Measurements from ENCODE around the gene HRH1. TPM values are rescaled to one million over a fixed set of nuclear protein-coding genes. Genes with fewer than 3 reads are reported as not detected.

Gene HRH1
- total and polyA plus RNA-seq, 2 experiments from 2014 or later = not detected

DNA sequence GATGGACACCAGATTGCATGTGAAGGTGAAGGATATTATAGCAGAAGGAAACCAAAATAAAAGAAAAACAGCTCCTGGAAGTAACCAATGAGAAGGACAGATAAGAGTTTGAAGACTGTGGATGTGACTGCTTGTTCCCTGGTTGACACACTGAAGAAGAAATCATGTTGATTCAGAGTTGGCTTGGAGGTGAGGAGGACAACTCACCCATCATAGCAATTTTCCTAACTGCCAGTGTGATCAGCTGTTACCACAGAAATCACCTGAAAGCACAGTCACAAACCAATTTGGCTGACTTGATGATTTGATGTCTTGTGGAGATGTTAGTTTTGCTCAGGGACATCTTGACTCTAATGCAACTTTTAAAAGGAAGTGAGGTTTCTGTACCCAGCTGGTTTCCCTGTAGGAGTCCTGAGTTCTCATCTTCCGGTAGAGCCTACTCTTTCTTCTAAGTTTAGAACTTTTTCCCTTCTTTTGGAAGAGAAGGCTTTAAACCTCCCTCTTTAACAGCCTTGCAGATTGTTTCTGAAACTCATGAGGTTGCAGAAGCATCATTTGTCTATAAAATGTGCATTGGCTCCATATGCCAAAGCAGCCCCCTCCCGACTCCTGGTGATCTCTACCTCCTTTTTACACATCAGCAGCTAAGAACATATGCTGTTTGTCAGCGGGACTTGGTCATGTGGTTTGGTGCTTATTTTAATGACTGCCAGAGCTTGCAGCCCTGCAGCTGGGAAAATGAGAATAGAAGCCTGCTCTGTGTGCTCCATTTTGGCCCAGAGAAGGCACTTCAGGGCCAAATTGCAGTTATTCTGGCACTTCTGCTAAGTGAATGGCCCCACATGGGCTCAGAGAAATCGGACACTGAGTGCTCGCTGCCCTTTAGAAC is 128.2 kb downstream of the HRH1 start (continued):
- TF ChIP-seq, protein P1, sequence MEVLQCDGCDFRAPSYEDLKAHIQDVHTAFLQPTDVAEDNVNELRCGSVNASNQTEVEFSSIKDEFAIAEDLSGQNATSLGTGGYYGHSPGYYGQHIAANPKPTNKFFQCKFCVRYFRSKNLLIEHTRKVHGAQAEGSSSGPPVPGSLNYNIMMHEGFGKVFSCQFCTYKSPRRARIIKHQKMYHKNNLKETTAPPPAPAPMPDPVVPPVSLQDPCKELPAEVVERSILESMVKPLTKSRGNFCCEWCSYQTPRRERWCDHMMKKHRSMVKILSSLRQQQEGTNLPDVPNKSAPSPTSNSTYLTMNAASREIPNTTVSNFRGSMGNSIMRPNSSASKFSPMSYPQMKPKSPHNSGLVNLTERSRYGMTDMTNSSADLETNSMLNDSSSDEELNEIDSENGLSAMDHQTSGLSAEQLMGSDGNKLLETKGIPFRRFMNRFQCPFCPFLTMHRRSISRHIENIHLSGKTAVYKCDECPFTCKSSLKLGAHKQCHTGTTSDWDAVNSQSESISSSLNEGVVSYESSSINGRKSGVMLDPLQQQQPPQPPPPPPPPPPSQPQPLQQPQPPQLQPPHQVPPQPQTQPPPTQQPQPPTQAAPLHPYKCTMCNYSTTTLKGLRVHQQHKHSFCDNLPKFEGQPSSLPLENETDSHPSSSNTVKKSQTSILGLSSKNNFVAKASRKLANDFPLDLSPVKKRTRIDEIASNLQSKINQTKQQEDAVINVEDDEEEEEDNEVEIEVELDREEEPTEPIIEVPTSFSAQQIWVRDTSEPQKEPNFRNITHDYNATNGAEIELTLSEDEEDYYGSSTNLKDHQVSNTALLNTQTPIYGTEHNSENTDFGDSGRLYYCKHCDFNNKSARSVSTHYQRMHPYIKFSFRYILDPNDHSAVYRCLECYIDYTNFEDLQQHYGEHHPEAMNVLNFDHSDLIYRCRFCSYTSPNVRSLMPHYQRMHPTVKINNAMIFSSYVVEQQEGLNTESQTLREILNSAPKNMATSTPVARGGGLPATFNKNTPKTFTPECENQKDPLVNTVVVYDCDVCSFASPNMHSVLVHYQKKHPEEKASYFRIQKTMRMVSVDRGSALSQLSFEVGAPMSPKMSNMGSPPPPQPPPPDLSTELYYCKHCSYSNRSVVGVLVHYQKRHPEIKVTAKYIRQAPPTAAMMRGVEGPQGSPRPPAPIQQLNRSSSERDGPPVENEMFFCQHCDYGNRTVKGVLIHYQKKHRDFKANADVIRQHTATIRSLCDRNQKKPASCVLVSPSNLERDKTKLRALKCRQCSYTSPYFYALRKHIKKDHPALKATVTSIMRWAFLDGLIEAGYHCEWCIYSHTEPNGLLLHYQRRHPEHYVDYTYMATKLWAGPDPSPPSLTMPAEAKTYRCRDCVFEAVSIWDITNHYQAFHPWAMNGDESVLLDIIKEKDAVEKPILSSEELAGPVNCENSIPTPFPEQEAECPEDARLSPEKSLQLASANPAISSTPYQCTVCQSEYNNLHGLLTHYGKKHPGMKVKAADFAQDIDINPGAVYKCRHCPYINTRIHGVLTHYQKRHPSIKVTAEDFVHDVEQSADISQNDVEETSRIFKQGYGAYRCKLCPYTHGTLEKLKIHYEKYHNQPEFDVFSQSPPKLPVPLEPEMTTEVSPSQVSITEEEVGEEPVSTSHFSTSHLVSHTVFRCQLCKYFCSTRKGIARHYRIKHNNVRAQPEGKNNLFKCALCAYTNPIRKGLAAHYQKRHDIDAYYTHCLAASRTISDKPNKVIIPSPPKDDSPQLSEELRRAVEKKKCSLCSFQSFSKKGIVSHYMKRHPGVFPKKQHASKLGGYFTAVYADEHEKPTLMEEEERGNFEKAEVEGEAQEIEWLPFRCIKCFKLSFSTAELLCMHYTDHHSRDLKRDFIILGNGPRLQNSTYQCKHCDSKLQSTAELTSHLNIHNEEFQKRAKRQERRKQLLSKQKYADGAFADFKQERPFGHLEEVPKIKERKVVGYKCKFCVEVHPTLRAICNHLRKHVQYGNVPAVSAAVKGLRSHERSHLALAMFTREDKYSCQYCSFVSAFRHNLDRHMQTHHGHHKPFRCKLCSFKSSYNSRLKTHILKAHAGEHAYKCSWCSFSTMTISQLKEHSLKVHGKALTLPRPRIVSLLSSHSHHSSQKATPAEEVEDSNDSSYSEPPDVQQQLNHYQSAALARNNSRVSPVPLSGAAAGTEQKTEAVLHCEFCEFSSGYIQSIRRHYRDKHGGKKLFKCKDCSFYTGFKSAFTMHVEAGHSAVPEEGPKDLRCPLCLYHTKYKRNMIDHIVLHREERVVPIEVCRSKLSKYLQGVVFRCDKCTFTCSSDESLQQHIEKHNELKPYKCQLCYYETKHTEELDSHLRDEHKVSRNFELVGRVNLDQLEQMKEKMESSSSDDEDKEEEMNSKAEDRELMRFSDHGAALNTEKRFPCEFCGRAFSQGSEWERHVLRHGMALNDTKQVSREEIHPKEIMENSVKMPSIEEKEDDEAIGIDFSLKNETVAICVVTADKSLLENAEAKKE (CRISPR knock-in tag; IDR thresholded peaks at IDR 0.05) = no peak
- TF ChIP-seq ZNF114 (CRISPR knock-in tag; IDR thresholded peaks at IDR 0.05) (no peak), CREB1 (CRISPR knock-in tag; IDR thresholded peaks at IDR 0.05; ENCODE audit: low read depth) (no peak)

- Mint-ChIP-seq H3K9me3 (no peaks in the 10 kb centered on the region), H3K4me3 (no peak overlapping the region), H3K27me3 (ENCODE audit: insufficient read depth, low read depth, poor library complexity) (no peaks in the 10 kb centered on the region), H3K4me1 (0 out of 3 replicates have a peak, but pooled peaks cover 3% of the 10 kb centered on the region), H3K36me3 (ENCODE audit: low read depth) (no peaks in the 10 kb centered on the region; the same call in 2 of the 3 replicates), H3K27ac (peak overlapping the region; percentile 28; the same call in 1 of the 2 replicates)
- H3K27ac ChIP-seq (ENCODE audit: low read depth) = no peak overlapping the region
- H3K9me2 ChIP-seq (ENCODE audit: insufficient read depth) = no peaks in the 10 kb centered on the region
- H2AFZ ChIP-seq = no peak overlapping the region
- H3K4me1 ChIP-seq (ENCODE audit: insufficient read depth) = no peaks in the 10 kb centered on the region
- no peaks in the 10 kb centered on the region; the same call in 1 of the 2 replicates for H4K20me1 ChIP-seq (replicated peaks; ENCODE audit: insufficient read depth)
- no peaks in the 10 kb centered on the region for H3F3A ChIP-seq (replicated peaks; ENCODE audit: low read depth)
- no peak overlapping the region for H3K4me2 ChIP-seq
- ATAC-seq (no peak), DNase-seq (ENCODE audit: low spot score) (no peak)
- no peak overlapping the region for H3K4me3 ChIP-seq
- H3K27me3 ChIP-seq (ENCODE audit: insufficient read depth) = no peaks in the 10 kb centered on the region
- 0 out of 2 replicates have a peak, but pooled peaks cover 5% of the 10 kb centered on the region for H3K79me2 ChIP-seq (replicated peaks; ENCODE audit: insufficient read depth)
- H3K36me3 ChIP-seq (ENCODE audit: insufficient read depth) = peaks cover 3% of the 10 kb centered on the region; the same call in 1 of the 2 replicates
- TF ChIP-seq ZNF331 (CRISPR knock-in tag; IDR thresholded peaks at IDR 0.05; ENCODE audit: low read depth) (no peak), EZH2 (IDR thresholded peaks at IDR 0.05; ENCODE audit: low read depth, unreplicated experiment) (no peak), CREB1 (CRISPR knock-in tag; IDR thresholded peaks at IDR 0.05; ENCODE audit: low read depth) (no peak), NANOG (IDR thresholded peaks at IDR 0.05; ENCODE audit: borderline replicate concordance) (no peak)
- TF ChIP-seq, protein P2, sequence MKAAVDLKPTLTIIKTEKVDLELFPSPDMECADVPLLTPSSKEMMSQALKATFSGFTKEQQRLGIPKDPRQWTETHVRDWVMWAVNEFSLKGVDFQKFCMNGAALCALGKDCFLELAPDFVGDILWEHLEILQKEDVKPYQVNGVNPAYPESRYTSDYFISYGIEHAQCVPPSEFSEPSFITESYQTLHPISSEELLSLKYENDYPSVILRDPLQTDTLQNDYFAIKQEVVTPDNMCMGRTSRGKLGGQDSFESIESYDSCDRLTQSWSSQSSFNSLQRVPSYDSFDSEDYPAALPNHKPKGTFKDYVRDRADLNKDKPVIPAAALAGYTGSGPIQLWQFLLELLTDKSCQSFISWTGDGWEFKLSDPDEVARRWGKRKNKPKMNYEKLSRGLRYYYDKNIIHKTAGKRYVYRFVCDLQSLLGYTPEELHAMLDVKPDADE (IDR thresholded peaks at IDR 0.05) = no peak
- TF ChIP-seq, protein P1 (CRISPR knock-in tag; IDR thresholded peaks at IDR 0.05) = no peak
These were observed 128.8 kb downstream of the HRH1 start for GRCh38 chr3:11283139-11283475.
